Measurements from ENCODE around the gene KLF9.
A peak's percentile ranks its signal among the peaks of the same experiment; 100 is the strongest.

KLF9 gene

DNA sequence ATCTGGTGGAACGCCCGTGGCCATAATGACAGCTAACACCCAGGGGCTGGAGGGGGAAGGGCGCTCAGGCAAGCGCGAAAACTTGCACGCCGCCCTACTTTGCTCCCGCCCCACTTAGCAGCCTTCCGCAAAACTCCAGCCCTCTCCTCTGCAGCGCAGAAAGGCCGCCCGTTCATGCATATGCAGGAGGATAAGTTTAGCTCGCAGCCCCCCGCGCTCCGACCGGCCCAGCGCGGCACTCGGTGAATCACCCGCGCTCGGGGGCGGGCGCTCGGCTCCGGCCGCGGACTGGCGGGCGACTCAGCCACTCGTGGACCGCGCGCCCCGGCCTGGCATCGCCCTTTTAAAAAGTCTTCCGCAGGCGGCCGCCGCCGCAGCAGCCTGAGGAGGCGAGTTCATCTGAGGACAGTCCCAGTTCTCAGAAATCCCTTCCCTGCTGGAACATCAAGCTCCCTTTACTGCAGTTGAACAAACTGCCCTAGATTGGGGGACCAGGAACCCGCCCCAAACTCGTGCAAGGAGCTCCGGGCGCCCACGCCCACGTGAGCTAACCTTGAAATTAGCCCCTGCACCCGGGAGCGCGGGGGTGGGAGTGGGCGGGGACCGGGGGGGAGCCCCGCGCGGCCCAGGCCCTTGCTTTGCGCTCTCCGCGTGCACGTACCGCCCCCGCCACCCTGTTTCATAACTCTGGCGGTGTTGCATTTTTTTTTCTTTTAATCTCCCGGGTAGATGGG, 4.5 kb upstream of the KLF9 start (continued):
- TF ChIP-seq, protein P1, sequence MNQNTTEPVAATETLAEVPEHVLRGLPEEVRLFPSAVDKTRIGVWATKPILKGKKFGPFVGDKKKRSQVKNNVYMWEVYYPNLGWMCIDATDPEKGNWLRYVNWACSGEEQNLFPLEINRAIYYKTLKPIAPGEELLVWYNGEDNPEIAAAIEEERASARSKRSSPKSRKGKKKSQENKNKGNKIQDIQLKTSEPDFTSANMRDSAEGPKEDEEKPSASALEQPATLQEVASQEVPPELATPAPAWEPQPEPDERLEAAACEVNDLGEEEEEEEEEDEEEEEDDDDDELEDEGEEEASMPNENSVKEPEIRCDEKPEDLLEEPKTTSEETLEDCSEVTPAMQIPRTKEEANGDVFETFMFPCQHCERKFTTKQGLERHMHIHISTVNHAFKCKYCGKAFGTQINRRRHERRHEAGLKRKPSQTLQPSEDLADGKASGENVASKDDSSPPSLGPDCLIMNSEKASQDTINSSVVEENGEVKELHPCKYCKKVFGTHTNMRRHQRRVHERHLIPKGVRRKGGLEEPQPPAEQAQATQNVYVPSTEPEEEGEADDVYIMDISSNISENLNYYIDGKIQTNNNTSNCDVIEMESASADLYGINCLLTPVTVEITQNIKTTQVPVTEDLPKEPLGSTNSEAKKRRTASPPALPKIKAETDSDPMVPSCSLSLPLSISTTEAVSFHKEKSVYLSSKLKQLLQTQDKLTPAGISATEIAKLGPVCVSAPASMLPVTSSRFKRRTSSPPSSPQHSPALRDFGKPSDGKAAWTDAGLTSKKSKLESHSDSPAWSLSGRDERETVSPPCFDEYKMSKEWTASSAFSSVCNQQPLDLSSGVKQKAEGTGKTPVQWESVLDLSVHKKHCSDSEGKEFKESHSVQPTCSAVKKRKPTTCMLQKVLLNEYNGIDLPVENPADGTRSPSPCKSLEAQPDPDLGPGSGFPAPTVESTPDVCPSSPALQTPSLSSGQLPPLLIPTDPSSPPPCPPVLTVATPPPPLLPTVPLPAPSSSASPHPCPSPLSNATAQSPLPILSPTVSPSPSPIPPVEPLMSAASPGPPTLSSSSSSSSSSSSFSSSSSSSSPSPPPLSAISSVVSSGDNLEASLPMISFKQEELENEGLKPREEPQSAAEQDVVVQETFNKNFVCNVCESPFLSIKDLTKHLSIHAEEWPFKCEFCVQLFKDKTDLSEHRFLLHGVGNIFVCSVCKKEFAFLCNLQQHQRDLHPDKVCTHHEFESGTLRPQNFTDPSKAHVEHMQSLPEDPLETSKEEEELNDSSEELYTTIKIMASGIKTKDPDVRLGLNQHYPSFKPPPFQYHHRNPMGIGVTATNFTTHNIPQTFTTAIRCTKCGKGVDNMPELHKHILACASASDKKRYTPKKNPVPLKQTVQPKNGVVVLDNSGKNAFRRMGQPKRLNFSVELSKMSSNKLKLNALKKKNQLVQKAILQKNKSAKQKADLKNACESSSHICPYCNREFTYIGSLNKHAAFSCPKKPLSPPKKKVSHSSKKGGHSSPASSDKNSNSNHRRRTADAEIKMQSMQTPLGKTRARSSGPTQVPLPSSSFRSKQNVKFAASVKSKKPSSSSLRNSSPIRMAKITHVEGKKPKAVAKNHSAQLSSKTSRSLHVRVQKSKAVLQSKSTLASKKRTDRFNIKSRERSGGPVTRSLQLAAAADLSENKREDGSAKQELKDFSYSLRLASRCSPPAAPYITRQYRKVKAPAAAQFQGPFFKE (tag by site-specific recombination; IDR thresholded peaks at IDR 0.05; ENCODE audit: borderline replicate concordance), result no peak
- TF ChIP-seq REPIN1 (tag by site-specific recombination; IDR thresholded peaks at IDR 0.05; ENCODE audit: low read depth) (no peak), ZNF768 (tag by site-specific recombination; IDR thresholded peaks at IDR 0.05) (no peak), ZBTB20 (tag by site-specific recombination; IDR thresholded peaks at IDR 0.05) (peak; percentile 63; the same call in 1 of the 2 replicates), ZNF175 (tag by site-specific recombination; IDR thresholded peaks at IDR 0.05) (no peak), SP7 (tag by site-specific recombination; IDR thresholded peaks at IDR 0.05) (no peak), SALL2 (tag by site-specific recombination; IDR thresholded peaks at IDR 0.05; ENCODE audit: borderline replicate concordance) (no peak), GLI2 (tag by site-specific recombination; IDR thresholded peaks at IDR 0.05; ENCODE audit: borderline replicate concordance, low read depth) (no peak), ZNF114 (tag by site-specific recombination; IDR thresholded peaks at IDR 0.05) (no peak), ZNF394 (tag by site-specific recombination; IDR thresholded peaks at IDR 0.05; ENCODE audit: borderline replicate concordance) (no peak), ZBTB17 (tag by site-specific recombination; IDR thresholded peaks at IDR 0.05) (no peak), ZNF473 (tag by site-specific recombination; IDR thresholded peaks at IDR 0.05) (no peak), ZNF544 (tag by site-specific recombination; IDR thresholded peaks at IDR 0.05) (no peak), ZNF621 (tag by site-specific recombination; IDR thresholded peaks at IDR 0.05) (no peak), ZNF521 (tag by site-specific recombination; IDR thresholded peaks at IDR 0.05) (no peak), ZNF776 (tag by site-specific recombination; IDR thresholded peaks at IDR 0.05; ENCODE audit: borderline replicate concordance) (no peak), ZSCAN30 (tag by site-specific recombination; IDR thresholded peaks at IDR 0.05) (0 out of 2 replicates have a peak, but pooled peaks have one; percentile 47), KLF8 (tag by site-specific recombination; IDR thresholded peaks at IDR 0.05) (no peak; the same call in 1 of the 2 replicates), ZNF677 (tag by site-specific recombination; IDR thresholded peaks at IDR 0.05) (no peak), ZNF132 (tag by site-specific recombination; IDR thresholded peaks at IDR 0.05; ENCODE audit: borderline replicate concordance) (no peak), ZXDB (tag by site-specific recombination; IDR thresholded peaks at IDR 0.05) (no peak; the same call in none of the 2 replicates), ZNF138 (tag by site-specific recombination; IDR thresholded peaks at IDR 0.05; ENCODE audit: borderline replicate concordance) (no peak), HOXA7 (CRISPR knock-in tag; IDR thresholded peaks at IDR 0.05; ENCODE audit: borderline replicate concordance) (no peak), ZNF843 (tag by site-specific recombination; IDR thresholded peaks at IDR 0.05) (no peak), ZNF169 (tag by site-specific recombination; IDR thresholded peaks at IDR 0.05) (no peak)
- TF ChIP-seq, protein P2, sequence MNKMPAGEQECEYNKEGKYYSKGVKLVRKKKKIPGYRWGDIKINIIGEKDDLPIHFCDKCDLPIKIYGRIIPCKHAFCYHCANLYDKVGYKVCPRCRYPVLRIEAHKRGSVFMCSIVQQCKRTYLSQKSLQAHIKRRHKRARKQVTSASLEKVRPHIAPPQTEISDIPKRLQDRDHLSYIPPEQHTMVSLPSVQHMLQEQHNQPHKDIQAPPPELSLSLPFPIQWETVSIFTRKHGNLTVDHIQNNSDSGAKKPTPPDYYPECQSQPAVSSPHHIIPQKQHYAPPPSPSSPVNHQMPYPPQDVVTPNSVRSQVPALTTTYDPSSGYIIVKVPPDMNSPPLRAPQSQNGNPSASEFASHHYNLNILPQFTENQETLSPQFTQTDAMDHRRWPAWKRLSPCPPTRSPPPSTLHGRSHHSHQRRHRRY (tag by site-specific recombination; IDR thresholded peaks at IDR 0.05), result no peak
- TF ChIP-seq, protein P3, sequence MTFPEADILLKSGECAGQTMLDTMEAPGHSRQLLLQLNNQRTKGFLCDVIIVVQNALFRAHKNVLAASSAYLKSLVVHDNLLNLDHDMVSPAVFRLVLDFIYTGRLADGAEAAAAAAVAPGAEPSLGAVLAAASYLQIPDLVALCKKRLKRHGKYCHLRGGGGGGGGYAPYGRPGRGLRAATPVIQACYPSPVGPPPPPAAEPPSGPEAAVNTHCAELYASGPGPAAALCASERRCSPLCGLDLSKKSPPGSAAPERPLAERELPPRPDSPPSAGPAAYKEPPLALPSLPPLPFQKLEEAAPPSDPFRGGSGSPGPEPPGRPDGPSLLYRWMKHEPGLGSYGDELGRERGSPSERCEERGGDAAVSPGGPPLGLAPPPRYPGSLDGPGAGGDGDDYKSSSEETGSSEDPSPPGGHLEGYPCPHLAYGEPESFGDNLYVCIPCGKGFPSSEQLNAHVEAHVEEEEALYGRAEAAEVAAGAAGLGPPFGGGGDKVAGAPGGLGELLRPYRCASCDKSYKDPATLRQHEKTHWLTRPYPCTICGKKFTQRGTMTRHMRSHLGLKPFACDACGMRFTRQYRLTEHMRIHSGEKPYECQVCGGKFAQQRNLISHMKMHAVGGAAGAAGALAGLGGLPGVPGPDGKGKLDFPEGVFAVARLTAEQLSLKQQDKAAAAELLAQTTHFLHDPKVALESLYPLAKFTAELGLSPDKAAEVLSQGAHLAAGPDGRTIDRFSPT (tag by site-specific recombination; IDR thresholded peaks at IDR 0.05), result no peak
- TF ChIP-seq, protein P4, sequence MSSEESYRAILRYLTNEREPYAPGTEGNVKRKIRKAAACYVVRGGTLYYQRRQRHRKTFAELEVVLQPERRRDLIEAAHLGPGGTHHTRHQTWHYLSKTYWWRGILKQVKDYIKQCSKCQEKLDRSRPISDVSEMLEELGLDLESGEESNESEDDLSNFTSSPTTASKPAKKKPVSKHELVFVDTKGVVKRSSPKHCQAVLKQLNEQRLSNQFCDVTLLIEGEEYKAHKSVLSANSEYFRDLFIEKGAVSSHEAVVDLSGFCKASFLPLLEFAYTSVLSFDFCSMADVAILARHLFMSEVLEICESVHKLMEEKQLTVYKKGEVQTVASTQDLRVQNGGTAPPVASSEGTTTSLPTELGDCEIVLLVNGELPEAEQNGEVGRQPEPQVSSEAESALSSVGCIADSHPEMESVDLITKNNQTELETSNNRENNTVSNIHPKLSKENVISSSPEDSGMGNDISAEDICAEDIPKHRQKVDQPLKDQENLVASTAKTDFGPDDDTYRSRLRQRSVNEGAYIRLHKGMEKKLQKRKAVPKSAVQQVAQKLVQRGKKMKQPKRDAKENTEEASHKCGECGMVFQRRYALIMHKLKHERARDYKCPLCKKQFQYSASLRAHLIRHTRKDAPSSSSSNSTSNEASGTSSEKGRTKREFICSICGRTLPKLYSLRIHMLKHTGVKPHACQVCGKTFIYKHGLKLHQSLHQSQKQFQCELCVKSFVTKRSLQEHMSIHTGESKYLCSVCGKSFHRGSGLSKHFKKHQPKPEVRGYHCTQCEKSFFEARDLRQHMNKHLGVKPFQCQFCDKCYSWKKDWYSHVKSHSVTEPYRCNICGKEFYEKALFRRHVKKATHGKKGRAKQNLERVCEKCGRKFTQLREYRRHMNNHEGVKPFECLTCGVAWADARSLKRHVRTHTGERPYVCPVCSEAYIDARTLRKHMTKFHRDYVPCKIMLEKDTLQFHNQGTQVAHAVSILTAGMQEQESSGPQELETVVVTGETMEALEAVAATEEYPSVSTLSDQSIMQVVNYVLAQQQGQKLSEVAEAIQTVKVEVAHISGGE (tag by site-specific recombination; conservative IDR thresholded peaks at IDR 0.05; ENCODE audit: low read depth), result no peak

Data from HEK293 (cell line).